ENCODE data around the gene ITGA1.

The ITGA1 gene

DNA sequence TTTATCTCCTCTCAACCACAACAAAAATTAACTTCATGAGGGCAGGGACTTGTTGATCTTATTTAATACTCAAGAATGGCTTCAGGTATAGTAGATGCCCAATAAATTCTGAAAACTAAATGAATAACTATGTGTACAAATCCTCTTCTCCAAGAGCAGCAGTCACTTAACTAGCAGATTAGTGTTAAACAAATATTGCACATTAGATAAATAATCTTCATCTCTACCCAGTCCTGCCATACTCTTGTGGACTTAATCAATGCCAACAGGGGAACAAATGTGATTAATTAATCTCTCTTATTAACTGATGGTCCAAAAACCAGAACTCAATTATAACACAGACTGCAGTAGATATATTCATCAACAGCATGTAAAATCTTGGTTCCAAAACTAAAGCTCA lies 15.0 kb upstream of the ITGA1 start:
- DNase-seq (ENCODE audit: low read depth), result no peak

DNA sequence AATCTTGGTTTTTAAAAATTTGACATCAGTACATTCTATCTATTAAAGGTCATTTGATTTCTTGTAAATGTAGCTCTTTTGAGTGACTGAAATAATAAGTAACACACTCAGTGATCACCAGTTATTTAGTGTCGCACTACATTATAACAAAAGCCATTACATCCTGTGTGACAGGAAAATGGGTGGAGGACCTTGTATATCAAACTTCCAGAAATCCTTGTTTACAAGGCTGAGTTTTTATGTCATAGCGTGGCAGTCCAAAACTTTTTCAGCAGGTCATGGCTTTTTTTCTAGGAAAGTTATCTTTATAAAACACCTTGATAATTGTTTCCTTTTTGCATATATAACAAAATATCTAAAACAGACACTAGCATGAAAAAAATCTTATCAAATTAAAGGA lies 14.4 kb upstream of the ITGA1 start:
- no peak for DNase-seq (ENCODE audit: low read depth)

GRCh38 chr5:52774005-52774410 lies 13.7 kb upstream of the ITGA1 start:
- DNase-seq (ENCODE audit: low read depth), result no peak

DNA sequence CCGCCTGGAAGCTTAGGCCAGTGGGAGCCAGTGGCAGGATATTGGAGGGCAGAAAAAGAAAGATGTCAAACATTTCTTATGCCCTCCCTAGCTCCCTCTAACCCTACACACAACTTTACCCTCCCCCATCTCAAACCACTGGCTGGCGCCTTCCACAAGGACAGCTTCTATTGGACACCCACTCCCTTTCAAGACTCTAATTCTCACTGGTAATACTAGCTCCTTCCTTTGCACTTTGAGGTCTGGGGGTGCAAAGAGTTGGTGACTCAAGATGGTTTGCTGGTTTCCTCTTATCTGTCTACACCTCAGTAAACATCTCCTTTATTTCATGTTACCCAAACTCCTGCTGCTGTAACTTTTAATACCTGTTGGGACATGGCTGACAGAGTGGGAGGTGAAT lies 11.6 kb upstream of the ITGA1 start:
- DNase-seq (ENCODE audit: low read depth), result no peak

- DNase-seq (ENCODE audit: low read depth), result no peak
Measured at GRCh38 chr5:52777186-52777585, 10.5 kb upstream of the ITGA1 start.

GRCh38 chr5:52778781-52779180 lies 8.9 kb upstream of the ITGA1 start:
- DNase-seq (ENCODE audit: low read depth), result no peak

GRCh38 chr5:52779213-52779612 lies 8.5 kb upstream of the ITGA1 start:
- DNase-seq (ENCODE audit: low read depth), result no peak

- DNase-seq (ENCODE audit: low read depth), result no peak
Measured at GRCh38 chr5:52783226-52783959, 4.3 kb upstream of the ITGA1 start.

GRCh38 chr5:52784737-52785136 lies 3.0 kb upstream of the ITGA1 start:
- no peak for DNase-seq (ENCODE audit: low read depth)

DNA sequence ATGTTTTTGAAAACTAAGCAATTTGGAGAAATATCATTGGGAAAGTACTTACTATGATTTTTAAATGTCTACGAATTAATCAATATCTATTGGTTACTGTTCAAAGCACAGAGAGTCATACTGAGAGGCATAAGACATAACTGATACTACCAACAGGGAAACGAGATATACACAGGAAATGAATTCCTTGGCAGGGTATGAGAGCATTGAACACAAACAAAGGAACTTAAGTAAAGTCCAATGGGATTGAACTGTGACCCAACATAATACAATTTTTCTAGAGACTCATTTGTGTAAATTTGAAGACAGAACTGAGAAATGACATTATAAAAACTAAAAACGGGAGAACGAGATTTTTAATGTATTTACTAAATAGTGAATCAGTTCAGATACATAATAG lies 1.3 kb upstream of the ITGA1 start:
- DNase-seq (ENCODE audit: low read depth), result no peak

DNA sequence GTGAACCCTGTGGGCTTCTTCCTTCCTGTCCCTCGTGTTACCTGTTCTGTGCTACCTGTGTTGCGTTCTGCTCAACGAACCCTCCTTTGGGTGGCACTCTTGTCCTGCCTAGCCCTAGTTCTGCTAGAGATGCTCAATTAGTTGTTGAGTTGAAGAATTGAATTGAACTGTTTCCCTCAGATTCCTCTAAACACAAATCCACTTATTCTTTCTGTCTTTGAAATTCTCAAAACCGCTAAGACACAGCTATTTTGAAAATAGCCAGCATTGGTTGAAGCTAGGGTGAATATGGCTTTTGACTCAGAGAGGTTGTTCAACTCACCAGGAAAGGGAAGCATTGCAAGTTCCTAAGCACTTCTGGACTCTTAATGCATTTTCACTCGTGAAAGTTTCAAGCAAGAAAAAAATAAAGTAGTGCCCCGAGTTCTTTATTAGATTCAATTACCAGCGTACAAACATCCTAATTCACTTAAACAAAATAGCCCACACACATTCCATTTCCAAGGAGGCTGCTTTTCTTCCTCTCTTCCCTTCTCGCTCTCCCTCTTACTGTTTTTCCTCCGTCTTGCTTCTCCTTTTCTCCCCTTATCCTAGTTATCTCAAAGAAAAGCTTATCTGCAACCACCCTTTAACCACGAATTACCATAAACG lies 642 bp upstream of the ITGA1 start:
- DNase-seq (ENCODE audit: low read depth), result no peak

GRCh38 chr5:52788505-52788821 lies 747 bp downstream of the ITGA1 start:
- no peak for DNase-seq (ENCODE audit: low read depth)

DNA sequence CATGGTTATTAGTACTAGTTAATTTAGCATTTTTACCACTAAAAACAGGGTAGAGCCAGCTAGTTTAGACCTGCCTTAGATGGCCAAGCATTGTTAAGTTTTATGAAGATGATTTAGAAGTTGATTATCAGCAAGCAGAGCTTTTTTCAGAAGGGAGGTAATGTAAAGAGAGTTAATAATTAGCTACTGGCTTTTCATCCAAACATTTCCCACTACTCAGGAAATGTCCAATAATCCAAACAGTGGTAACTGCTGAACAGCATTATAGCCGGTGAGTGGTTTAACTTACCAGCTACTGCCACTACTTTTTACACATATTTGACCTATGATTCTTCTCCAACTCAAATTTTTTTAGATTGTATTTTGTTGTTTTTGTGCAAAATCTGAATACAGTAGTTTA lies 1.7 kb downstream of the ITGA1 start:
- DNase-seq (ENCODE audit: low read depth), result no peak

DNA sequence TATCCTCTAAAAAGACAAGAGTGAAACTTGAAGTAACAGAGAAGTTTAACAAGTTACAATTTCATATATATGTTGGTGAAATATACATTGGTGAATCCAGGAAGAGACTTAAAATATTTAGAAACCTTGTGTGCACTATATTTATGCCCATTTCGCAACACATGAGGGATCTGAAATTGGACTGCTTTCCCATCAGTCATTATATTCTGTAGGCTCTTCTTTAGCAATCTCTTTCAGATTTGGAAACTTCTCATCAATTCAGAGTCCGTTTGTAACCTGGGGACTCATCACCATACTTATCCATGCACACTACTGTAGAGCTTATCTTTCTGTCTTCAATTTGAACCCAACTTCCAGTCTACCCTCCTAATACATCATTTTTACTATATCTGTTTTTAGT lies 2.1 kb downstream of the ITGA1 start:
- DNase-seq (ENCODE audit: low read depth), result no peak

GRCh38 chr5:52791366-52791765 lies 3.6 kb downstream of the ITGA1 start:
- DNase-seq (ENCODE audit: low read depth), result no peak

- no peak for DNase-seq (ENCODE audit: low read depth)
Measured at GRCh38 chr5:52794519-52794918, 6.8 kb downstream of the ITGA1 start.

GRCh38 chr5:52796031-52796430 lies 8.3 kb downstream of the ITGA1 start:
- DNase-seq (ENCODE audit: low read depth), result no peak

GRCh38 chr5:52796516-52797103 lies 8.9 kb downstream of the ITGA1 start:
- no peak for DNase-seq (ENCODE audit: low read depth)

DNA sequence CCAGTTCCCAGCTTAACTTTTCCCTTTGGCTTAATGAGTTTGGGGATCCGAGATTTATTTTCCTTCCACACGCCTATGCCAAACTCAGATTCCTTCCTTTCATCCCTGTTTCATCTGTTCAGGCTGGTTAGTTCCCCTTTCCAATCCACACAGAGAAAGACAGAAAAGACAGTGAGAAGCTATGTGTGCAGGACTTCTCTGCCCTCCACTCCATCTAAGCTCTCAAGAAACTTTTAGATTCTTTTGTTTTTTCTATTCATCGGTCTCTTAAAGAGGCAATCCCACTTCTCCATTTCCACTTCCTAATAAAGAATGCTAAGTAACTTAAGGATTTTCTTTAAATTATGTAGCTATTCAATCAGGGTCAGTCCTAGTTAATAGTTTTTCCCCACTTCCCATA lies 11.2 kb downstream of the ITGA1 start:
- no peak for DNase-seq (ENCODE audit: low read depth)

DNA sequence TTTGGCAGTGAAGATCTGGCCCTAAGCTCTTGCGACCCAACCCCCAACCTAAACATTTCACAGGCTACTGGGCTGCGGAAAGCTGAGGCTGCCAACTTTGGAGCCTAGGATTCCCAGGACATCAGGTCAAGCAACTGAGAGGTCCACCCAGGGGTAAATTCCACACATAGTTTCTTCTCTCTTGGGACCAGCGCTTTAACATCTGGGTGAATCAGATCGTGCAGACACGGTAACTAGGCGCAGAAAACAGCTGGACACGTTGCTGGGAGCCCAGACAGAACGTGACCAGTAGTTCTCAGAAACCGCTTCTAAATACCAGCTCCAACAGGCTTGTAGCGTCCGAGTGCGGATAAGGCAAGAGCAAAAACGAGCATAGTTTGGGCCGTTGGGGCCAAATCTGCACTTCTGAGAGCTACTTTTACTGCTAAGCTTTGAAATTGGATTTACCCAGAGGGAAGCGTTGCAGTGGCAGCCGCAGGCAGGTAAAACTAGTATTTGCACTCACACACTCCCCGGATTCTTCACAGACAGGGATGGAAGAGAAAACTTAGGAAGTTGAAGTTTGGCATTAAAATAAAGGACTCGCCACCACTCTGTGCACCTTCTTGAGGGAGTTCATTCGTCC lies 11.8 kb downstream of the ITGA1 start:
- no peak for DNase-seq (ENCODE audit: low read depth)

DNA sequence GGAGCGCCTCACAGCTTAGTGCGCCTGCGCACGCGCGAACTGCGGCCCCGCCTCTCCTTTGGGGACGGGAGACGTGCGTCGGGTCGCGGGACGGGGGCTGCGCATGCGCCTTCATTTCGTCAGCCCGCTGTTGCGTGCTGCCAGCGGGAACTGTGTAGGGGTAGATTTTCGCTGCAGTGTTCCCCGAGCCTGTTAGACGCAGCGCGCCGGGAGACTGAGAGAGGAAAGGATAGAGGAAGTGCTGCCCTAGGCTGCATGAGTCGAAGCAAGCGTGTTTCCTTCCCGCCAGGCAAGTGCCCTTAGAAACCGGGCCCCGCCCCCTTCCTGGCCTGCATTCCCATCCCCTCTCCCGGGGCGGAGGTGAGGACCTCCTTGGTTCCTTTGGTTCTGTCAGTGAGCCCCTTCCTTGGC lies 12.3 kb downstream of the ITGA1 start:
- DNase-seq (ENCODE audit: low read depth), result peak; percentile 95

DNA sequence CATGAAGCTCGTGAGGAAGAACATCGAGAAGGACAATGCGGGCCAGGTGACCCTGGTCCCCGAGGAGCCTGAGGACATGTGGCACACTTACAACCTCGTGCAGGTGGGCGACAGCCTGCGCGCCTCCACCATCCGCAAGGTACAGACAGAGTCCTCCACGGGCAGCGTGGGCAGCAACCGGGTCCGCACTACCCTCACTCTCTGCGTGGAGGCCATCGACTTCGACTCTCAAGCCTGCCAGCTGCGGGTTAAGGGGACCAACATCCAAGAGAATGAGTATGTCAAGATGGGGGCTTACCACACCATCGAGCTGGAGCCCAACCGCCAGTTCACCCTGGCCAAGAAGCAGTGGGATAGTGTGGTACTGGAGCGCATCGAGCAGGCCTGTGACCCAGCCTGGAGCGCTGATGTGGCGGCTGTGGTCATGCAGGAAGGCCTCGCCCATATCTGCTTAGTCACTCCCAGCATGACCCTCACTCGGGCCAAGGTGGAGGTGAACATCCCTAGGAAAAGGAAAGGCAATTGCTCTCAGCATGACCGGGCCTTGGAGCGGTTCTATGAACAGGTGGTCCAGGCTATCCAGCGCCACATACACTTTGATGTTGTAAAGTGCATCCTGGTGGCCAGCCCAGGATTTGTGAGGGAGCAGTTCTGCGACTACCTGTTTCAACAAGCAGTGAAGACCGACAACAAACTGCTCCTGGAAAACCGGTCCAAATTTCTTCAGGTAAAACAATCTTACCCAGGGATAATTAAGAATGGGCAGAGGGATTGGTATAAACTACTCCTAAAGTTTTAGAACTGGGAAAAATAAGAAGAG lies 12.9 kb downstream of the ITGA1 start:
- peak; percentile 31 for DNase-seq (ENCODE audit: low read depth)
